Measurements from ENCODE around the gene MACC1.
"Not testable (repeated sequence)": the region's sequence is repeated elsewhere in the genome, so short reads cannot be mapped to it uniquely, and the experiment has no call there.

MACC1 gene

DNA sequence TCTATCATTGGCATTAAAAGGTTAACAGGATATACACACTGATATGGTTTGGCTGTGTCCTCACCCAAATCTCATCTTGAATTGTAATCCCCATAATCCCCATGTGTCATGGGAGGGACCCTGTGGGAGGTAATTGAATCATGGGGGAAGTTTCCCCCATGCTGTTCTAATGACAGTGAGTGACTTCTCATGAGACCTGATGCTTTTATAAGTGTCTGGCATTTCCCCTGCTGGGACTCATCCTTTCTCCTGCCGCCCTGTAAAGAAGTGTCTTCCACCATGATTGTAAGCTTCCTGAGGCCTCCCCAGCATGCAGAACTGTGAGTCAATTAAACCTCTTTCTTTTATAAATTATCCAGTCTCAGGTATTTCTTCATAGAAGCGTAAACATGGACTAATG is 9.4 kb downstream of the MACC1 start:
- not testable (repeated sequence) for DNase-seq (ENCODE audit: low read depth, low spot score)

DNA sequence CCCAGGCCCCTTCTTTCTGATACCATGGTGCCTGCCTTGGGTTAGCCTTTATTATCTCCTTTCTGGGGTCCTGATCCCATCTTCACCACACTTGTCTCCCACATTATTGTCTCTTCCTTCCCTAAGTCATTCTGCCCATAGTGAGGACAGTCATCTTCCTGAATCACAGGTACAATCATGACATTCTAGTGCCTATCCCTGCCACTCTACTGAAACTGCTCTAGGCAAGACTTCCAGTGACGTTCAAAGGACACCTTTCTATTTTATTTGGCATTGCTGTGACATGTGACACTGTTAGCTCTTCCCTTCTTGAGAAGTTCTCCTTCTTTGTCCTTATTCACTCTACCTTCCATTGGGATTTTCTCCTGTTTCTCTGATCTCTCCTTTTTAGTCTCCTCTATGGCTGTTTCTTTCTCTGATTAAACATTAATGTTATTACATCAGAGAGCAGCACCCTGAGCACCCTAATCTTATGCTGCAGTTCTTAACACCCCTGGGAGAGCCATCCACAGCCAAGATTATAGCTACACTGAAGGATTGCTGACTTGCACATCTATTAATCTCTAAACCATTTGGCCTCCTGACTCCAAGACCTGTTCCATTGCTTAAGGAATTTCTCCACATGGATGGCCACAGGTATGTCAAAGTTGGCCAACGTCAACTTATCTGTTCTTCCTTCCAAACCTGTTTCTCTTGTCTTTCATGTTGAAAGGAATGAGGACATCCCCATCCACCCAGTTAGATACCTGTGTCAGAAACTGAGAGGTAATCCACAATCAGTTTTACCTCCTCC is 10.9 kb downstream of the MACC1 start:
- DNase-seq (ENCODE audit: low read depth, low spot score), result no peak

DNA sequence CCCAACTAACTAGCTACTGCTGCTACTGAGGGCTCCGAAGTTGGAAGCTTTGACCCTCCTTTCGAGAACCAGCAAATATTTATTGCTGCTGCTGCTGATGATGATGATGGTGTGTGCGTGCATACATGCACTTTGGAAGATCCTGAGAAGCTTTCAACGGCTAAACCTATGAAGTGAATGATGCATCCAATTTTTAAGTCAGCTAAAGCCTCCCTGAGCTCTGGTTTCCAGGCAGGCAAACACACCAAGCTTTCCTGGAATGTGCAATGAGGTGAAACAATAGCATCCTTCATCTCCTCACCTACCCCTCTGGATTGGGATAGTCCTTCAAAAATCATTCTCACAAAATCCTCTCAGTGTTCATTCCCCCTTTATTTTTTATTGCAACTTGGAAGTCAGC is 13.9 kb downstream of the MACC1 start:
- no peak for DNase-seq (ENCODE audit: low read depth, low spot score)

DNA sequence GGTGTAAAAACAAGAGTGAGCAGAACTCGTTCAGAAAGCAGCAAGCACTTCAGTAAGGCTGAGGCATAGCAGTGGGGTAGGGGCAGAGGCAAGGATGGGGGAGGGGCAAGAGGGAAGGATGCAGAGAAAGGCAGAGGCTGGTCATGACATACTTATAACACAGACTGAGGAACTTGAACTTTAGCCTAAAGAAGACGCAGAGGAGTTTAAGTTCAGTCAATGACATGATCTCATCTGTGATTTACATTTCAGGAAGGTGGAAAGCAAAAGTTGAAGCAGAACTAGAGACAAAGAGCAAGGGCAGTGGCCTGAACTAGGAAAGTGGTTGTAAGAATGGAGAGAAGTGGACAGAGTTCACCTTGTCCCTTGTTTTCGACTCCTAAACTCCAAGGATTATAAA is 15.8 kb downstream of the MACC1 start:
- DNase-seq (ENCODE audit: low read depth, low spot score), result no peak

DNA sequence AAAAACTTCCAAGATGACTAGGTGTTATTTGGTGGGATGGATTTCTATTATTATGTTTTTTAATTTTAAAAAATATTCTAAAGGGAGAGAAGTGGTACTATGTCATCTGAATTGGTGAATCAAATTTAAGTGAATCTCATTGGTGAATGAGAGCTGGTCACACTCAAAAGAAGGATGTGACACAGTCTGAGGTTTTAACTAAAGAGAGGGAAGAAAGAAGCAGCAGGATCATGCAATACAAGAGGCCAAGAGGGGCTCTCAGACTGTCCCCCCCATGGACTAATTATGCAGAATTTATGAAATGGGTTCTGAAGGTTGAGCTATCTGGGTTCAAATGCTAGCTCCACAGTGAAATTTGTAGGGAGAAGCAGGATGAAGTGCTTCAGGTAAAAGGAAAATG is 16.2 kb downstream of the MACC1 start:
- no peak for DNase-seq (ENCODE audit: low read depth, low spot score)

DNA sequence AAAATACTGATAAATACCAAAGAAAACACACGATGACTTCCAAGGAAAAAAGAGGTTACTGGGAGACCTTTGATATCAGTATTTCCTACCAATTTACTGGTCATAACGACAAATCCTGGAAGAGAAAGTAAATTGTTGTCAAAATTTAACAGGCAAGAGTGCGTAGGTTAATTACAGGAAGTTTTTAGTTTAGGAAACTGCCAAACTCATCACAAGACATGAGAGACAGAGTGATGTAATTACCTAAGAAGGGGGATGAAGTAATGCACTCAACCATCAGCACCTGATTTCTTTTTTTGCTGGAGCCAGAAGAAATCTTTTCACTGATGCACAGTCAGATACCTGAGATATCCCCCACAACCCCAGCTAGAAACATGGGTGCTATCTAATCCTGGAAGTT is 16.8 kb downstream of the MACC1 start:
- no peak for DNase-seq (ENCODE audit: low read depth, low spot score)

DNA sequence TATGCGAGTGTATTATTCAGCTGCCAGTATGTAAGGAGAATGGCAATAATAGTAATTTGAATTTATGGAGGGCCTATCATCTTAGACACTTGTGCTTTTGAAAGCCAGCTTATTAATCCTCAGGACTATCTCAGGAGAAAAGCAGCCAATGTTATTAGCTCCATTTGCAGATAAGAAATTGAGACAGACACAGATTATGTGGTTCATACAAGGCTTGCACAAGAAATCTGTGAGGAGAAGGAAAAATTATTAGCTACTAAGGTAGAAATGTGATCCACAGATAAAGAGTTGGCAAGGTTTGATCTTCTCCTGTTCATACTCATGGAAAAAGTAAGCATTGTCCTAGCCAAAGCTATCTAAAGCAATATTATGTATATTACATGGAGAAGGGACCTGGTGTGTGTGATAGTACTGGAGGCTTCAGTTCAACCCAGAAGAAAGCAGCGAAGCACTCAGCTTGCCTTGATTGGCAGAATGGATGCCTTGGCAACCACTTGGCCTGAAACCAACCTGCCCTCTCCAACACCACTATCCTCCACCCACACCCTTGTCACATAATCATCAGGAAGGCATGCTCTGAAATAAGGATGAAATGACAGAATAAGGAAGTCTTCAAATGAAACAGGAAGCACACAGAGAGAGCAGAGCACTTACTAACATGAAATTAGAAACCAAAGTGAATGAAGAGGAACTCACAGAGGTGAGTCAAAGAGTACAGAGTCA is 18.0 kb downstream of the MACC1 start:
- no peak for DNase-seq (ENCODE audit: low read depth, low spot score)

DNA sequence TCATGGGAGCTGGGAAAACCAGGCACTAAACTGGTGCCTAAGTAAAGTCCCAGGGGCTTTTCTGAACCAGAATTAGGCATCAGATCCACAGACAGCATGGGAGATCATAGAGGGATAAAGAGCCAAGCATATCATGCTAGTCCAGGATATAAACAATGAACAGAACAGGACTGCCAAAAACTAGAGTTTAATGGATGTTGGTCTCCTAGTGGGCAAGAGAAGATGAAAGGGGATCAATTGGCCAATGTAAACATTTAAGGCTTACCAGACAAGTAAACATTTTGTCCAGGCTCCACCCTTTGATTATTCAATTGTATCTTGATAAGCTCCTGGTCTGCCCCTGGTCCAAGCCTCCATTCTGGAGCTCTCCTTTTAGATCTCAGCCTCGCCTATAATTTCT is 18.9 kb downstream of the MACC1 start:
- no peak for DNase-seq (ENCODE audit: low read depth, low spot score)

DNA sequence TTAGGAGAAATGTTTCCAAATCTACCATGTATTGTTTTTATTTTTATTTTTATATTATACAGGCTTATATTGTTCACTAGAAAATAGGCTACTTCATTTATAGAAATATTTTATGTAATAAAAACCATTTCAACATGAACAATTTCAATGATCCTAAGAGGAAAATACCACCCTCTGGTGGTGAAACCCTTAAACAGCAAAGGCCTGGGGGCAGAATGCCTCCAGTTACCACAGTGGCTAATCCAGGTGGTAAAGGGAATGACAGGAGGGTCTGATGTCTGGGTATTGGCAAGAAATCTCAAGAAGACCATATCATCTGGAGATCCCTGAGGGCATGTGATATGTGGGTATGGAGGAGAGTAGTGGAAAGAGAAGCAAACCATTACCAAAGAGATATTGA is 19.3 kb downstream of the MACC1 start:
- DNase-seq (ENCODE audit: low read depth, low spot score), result no peak

DNA sequence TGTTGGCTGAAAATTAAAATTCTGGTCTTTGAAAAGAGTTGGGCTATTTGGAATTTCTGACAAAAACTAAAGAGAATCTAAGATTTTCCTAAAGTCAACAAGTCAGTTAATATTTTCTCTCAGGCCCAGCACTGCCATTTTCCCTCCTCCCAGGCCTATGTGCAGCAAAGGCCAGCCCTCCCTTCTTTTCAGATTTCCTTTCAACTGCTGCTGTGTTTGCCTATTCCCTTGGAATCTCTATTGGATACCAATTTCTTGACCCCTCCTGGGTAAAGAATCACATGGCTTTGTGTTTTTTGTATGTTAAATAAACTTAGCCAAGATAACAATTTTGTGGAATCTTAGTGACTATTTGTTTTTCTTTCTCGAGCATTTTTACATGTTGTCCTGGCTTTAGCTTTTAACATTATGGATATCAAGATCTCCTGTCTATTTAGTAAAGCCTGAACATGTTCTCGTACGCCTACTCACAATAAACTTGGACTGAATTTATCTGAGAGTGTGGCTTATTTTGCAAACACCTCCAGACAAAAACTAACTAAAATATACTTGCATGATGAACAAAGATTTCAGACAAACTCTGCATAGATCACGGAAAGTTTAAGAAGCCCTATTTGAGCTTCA is 19.9 kb downstream of the MACC1 start:
- peak; percentile 47 for DNase-seq (ENCODE audit: low read depth, low spot score)

DNA sequence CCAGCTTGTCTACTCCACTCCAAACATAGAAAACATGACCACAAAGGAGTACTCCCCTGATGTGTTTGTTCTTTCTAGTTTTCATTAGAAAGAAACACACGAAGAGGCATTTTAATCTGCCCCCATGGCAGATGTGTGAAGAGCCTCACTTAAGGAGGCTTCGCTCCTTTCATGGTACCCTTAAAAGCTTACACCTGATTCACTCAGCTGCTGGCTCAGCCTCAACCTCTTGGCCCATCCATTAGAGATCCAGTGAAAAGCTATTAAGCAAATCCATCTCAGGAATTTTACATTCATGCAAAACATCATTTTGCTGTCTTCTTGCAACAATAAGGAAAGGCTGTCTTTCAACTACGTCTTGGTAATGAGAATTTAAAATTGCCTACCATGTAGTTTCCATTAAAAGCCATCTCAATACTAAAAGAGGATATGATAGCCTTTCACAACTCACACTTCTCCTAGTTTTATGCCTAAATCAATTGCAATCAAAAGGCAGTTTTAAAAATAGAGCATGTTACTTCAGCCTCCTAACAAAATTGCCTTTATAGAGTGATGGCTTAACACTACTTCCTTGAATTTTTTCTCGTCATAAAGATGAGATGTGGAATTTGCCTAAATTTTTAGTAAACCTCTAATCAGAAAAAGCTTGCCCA is 22.7 kb downstream of the MACC1 start:
- no peak for DNase-seq (ENCODE audit: low read depth, low spot score)

DNA sequence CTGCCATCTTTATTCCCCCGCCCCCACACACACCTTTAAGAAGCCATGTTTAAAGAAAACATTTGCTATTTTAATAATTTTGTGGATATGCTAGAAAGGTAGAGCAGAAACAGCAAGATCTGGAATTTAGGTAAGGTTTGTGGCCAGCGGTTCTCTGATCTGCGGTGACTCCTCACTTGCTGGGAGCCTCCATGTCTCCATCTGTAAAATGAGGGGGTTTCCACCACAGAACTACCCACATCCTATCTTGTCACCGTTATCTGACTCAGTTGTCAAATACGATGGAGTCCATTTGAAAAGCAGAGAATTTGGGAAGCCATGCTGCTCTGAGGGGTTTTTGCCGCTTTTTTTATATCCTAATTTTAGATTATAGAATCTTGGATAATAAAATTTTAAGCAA is 23.3 kb downstream of the MACC1 start:
- DNase-seq (ENCODE audit: low read depth, low spot score), result no peak

DNA sequence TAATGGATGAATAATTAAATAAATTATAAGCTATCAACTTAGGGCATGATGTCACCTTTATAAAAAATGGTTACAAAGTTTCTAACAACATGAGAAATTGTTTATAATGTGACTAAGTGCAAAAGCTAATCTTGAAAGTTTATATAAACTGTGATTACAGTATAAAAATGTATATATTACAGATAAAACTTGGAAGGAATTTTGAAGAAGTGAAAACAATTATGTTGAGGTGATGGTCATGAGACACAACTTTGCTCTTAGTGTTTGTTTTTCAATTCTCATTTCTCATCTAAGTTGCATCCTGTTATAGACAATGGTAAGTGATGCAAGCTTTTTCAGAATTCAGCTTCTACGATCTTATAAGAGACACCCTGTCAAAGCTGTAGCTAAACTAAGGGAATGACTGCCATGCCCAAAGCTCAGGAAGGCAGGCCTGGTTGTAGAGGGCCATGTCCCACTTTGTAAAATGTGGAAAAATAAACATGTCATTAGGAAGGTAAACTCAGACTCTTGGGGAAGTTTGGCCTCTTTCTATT is 23.9 kb downstream of the MACC1 start:
- no peak for DNase-seq (ENCODE audit: low read depth, low spot score)

DNA sequence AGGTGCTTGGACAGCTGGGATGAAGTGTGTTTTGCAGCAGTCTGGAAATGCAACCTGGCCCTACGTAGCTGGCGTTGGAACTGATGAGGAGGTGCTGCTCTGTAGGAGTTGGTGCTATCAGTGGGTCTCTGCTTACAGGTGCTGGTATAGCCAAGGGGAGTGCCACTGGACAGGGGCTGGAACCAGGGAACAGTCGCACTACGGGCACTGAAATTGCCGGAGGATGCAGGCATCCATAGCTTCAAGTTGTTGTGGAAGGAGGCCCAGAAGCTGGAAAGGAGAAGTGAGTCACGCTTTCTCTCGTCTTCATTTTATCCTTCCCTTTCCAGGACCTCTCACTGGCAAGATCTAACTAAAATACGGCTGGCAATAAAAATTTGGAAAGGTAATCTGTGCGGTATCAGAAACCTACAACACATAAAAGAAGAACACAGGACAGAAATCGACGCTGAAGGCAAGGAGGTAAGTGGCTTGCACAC is 25.8 kb downstream of the MACC1 start:
- no peak for DNase-seq (ENCODE audit: low read depth, low spot score)

DNA sequence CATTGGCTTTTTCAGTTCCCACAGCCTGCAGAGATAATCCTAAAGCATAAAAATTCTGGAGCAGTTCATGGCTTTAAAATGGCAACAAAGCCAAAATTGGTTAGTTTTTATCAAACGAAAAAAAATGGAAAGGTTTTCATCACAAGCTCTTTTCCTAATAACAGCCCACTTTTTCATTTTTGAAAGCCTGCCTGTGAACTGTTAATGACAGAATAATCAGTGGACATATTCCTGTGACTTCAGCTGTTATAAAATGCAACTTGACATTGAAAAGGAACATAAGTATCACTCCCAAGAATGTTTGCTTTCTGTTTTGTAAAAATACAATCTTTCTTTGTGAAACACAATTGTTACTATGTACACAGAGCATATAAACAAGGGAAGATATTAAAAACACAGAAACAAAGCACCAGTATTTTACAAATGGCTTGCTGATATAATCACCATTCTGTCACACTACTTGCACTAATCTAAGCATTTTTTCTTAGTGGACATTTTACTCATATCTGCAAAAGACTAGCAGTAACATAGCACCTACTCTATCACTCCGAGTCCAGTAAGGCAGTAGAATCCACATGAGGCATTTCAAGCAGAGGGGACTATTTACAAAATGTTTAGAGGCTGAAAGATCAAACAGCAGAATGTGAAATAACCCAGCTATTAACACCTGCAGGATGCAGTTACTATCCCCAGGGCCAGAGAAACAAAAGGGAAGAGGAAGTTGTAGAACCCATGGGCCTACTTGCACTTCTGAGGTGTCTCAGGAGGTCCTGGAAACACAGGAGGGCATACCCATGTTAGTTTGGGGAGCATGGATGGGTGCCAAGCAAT is 26.4 kb downstream of the MACC1 start:
- no peak for DNase-seq (ENCODE audit: low read depth, low spot score)

DNA sequence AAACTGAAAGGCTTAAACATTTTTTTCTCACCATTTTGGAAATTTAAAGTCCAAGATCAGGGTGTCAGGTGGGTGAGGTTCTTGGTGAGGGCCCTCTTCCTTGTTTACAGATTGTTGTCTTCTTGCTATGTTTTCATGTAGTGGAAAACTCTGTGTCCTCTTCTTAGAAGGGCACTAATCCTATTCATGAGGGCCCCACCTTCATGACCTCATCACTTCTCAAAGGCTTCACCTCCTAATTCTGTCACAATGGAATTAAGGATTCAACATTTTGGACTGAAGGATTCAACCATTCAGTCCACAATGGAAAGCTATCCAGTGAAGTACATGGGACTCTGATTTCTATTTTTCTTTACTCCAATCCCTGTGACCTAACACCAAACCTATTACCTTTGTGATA is 27.3 kb downstream of the MACC1 start:
- no peak for DNase-seq (ENCODE audit: low read depth, low spot score)

DNA sequence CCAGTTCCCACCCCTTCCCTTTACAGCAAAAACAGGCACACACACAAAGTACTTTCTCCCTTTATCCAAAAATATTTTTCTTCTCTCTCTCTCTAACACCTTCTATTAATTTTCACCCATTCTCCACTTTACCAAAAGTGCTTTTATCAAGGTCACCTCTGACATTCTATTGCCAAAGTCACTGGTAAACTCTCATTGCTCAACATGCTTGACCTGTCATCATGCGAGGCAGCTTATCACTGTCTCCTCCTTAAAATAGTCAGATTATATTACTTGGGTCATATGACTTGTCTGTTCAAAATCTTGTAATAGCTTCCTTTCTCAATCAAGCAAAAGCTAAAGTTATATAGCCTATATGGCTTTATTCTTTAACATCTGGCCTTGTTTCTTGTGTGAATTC is 28.6 kb downstream of the MACC1 start:
- DNase-seq (ENCODE audit: low read depth, low spot score), result no peak

DNA sequence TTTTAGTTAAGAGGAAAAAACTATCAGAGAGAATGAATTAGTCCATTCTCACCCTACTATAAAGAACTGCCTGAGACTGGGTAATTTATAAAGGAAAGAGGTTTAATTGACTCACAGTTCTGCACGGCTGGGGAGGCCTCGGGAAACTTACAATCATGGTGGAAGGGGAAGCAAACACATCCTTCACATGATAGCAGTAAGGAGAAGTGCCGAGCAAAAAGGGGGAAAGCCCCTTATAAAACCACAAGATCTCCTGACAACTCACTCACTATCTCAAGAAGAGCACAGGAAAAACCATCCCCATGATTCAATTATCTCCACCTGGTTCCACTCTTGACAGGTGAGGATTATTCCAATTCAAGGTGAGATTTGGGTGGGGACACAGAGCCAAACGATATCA is 29.3 kb downstream of the MACC1 start:
- DNase-seq (ENCODE audit: low read depth, low spot score), result not testable (repeated sequence)

DNA sequence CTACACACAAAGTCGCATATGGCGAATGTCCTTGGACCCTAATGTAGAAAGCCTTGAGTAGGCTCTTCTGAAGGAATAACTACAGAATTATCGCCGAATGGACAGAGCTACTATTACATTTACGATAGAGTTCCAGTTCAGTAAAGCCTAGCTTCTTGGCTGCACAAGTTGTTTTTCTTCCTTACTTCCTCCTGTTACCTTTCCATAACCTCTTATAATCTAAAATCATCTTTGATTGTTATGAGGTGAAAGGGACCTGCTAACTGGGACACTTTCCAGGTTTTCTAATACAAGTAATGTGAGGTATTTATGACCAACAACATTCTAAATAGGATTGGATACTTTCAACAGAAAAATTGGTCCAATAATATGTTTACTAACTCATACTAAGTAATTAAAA is 31.2 kb downstream of the MACC1 start:
- no peak for DNase-seq (ENCODE audit: low read depth, low spot score)

DNA sequence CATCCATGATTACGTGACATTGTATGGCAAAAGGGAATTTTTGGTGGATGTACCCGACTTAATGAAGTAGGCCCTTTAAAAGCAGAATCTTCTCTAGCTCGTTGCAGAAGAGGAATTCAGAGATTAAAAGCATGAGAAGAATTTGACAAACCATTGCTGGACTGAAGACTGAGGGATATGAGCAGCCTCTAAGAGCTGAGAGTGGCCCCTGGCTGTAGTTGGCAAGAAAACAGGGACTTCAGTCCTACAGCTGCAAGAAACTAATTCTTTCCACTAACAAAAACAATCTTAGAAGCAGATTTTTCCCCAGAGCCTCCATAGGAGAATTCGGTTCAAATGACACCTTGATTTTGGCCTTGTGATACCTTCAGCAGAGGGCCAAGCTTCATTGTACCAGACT is 34.1 kb downstream of the MACC1 start:
- no peak for DNase-seq (ENCODE audit: low read depth, low spot score)
